Measurements from ENCODE around the gene FAM24A. TPM values are rescaled to one million over a fixed set of nuclear protein-coding genes. Genes with fewer than 3 reads are reported as not detected.

The FAM24A gene
- total and polyA plus RNA-seq, 2 donors (not counting 1 experiment from before 2014, with no cell fraction given) = not detected

DNA sequence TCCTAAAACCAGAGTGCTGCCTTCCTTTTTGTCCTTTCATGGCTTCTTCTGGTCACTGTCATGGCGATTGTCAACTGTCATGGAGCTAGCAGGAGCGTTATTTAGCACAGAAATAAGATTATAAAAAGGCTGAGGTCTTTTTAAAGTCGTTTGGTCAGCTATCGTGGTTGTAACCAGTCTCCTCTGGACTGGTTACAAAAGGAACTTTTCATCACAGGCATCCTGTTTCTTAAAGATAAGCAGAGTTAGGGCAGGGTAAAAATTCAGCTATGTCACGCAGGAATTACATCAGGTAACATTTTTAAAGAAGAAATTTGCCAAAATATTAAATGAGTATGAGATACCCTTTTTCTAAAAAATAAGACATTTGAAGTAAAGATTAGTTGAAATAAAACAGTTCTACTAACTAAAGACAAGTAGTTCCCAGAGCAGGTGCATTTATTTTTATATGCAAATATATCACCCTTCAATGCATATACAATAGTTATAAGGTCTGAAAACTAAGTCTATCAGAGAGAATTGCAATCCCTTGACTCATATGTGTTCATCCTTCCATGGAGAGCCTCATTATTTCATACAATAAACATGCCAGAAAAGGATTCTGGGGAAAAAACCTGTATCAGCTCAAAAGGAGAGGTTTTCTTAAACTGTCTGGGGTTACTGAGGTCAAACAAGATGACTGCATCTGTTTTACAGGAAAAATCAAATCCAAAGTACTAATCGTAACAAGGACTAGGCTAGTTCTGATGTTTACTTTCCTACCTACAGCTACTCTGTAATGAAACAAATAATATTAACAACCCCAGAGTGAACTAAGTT is 20.9 kb downstream of the FAM24A start:
- H2AFZ ChIP-seq (ENCODE audit: insufficient read depth, low read depth, low read length, poor library complexity, severe bottlenecking) = no peak overlapping the region
- no peak overlapping the region for H3K4me3 ChIP-seq (ENCODE audit: control extremely low read depth in 1 of 5, extremely low read depth in 1 of 5, insufficient read depth in 1 of 5, low read depth in 2 of 5, low read length in 4 of 5)
- intact Hi-C loops (cut with micrococcal nuclease) = no loop called here
- no peaks in the 10 kb centered on the region for H3K27me3 Mint-ChIP-seq
- no peaks in the 10 kb centered on the region for H3K4me1 Mint-ChIP-seq
- peaks cover 0 to 2% of the 10 kb centered on the region in 2 experiments for H3K36me3 ChIP-seq (replicated peaks in 1 of 2; ENCODE audit: control extremely low read depth in 1 of 2, control insufficient read depth in 1 of 2, extremely low read depth in 1 of 2, insufficient read depth in 2 of 2, low read length in 1 of 2)
- no peak overlapping the region for H3K4me2 ChIP-seq (replicated peaks; ENCODE audit: low read depth, low read length, poor library complexity, severe bottlenecking)
- TF ChIP-seq EZH2 (IDR thresholded peaks at IDR 0.05; ENCODE audit: borderline replicate concordance, insufficient read depth, low read depth, low read length, poor library complexity, severe bottlenecking) = no peak
- TF ChIP-seq, protein P1, sequence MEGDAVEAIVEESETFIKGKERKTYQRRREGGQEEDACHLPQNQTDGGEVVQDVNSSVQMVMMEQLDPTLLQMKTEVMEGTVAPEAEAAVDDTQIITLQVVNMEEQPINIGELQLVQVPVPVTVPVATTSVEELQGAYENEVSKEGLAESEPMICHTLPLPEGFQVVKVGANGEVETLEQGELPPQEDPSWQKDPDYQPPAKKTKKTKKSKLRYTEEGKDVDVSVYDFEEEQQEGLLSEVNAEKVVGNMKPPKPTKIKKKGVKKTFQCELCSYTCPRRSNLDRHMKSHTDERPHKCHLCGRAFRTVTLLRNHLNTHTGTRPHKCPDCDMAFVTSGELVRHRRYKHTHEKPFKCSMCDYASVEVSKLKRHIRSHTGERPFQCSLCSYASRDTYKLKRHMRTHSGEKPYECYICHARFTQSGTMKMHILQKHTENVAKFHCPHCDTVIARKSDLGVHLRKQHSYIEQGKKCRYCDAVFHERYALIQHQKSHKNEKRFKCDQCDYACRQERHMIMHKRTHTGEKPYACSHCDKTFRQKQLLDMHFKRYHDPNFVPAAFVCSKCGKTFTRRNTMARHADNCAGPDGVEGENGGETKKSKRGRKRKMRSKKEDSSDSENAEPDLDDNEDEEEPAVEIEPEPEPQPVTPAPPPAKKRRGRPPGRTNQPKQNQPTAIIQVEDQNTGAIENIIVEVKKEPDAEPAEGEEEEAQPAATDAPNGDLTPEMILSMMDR (IDR thresholded peaks at IDR 0.05) = no peak
- ChIA-PET POLR2A (no interaction called here), CTCF (no interaction called here)
- H3K27ac Mint-ChIP-seq = no peak overlapping the region
- 80% methylated on average over 2 of the region's 6 CpGs for WGBS (ENCODE audit: insufficient coverage)
- H3K27me3 ChIP-seq (replicated peaks in 1 of 4; ENCODE audit: control extremely low read depth in 1 of 4, control insufficient read depth in 3 of 4, insufficient read depth in 4 of 4, low read length in 3 of 4) = no peaks in the 10 kb centered on the region
- no peaks in the 10 kb centered on the region for H3K4me1 ChIP-seq (ENCODE audit: control insufficient read depth in 2 of 2, insufficient read depth in 2 of 2, low read length in 2 of 2)
- no peak for ATAC-seq (ENCODE audit: low read depth)
- H3K4me3 Mint-ChIP-seq = no peak overlapping the region
- no peaks in the 10 kb centered on the region for H3K9me3 Mint-ChIP-seq (ENCODE audit: insufficient read depth)
- no peaks in the 10 kb centered on the region for H3K79me2 ChIP-seq (ENCODE audit: control insufficient read depth, insufficient read depth, low read length)
- DNase-seq = no peak
- no peaks in the 10 kb centered on the region for H4K20me1 ChIP-seq (ENCODE audit: control insufficient read depth, insufficient read depth, low read length, poor library complexity, severe bottlenecking)
- no peak overlapping the region for H3K9ac ChIP-seq (ENCODE audit: low read length)
- H3K9me3 ChIP-seq (ENCODE audit: control extremely low read depth in 1 of 3, control insufficient read depth in 2 of 3, insufficient read depth in 1 of 3, low read length in 2 of 3) = no peaks in the 10 kb centered on the region
- no peak overlapping the region for H3K27ac ChIP-seq (ENCODE audit: low read length in 2 of 2)

DNA sequence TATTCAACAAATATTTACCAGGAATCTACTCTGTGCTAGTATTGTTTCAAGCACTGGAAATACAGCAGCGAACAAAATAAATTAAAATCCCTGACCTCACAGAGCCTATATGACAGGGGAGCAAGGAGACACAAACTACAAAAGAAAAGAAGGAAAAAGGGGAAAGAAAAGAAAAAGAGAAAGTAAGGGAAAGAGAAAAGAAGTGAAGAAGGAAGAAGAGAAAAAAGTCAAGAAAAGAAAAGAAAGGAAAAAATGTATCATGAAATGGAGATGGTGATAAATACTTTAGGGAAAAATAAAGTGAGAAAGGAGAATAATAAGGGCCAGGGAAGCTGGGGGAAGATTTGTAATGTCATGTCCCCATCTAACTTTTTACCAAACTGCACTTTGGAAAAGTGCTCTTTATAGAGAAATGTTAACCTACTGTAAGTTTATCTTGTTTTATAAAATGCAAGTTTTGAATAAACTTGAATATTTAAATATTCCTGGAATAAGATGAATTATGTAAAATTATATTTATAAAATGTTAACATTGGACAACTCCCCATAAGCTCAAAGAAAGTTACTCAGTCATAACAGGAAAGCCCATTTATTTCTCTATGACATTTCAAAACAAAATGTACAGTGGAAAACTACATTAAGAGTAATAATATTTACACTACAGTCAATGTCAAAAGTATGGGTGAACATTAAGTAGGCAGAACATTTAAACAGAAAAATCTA is 28.9 kb downstream of the FAM24A start:
- no peak overlapping the region for H3K4me2 ChIP-seq (replicated peaks; ENCODE audit: low read depth, low read length, poor library complexity, severe bottlenecking)
- WGBS (ENCODE audit: insufficient coverage) = no CpG with 5 or more reads among the region's 1 CpG

More for the DNA sequence above, 28.9 kb downstream of the FAM24A start:
- no peaks in the 10 kb centered on the region for H3K4me1 ChIP-seq (ENCODE audit: control insufficient read depth in 2 of 2, insufficient read depth in 2 of 2, low read length in 2 of 2)
- no peak overlapping the region for H3K27ac ChIP-seq (ENCODE audit: low read length in 2 of 2)
- intact Hi-C loops (cut with micrococcal nuclease) = no loop called here
- H2AFZ ChIP-seq (ENCODE audit: insufficient read depth, low read depth, low read length, poor library complexity, severe bottlenecking) = no peak overlapping the region
- Mint-ChIP-seq H3K27me3 (no peaks in the 10 kb centered on the region), H3K27ac (no peak overlapping the region), H3K4me3 (no peak overlapping the region), H3K4me1 (no peaks in the 10 kb centered on the region), H3K9me3 (ENCODE audit: insufficient read depth) (no peaks in the 10 kb centered on the region)
- DNase-seq = no peak
- no peak for ATAC-seq (ENCODE audit: low read depth)
- CTCF ChIA-PET = no interaction called here
- H4K20me1 ChIP-seq (ENCODE audit: control insufficient read depth, insufficient read depth, low read length, poor library complexity, severe bottlenecking) = no peaks in the 10 kb centered on the region
- no peaks in the 10 kb centered on the region for H3K27me3 ChIP-seq (replicated peaks in 1 of 4; ENCODE audit: control extremely low read depth in 1 of 4, control insufficient read depth in 3 of 4, insufficient read depth in 4 of 4, low read length in 3 of 4)
- no peak overlapping the region for H3K9ac ChIP-seq (ENCODE audit: low read length)
- no peak overlapping the region for H3K4me3 ChIP-seq (ENCODE audit: control extremely low read depth in 1 of 5, extremely low read depth in 1 of 5, insufficient read depth in 1 of 5, low read depth in 2 of 5, low read length in 4 of 5)
- H3K9me3 ChIP-seq (ENCODE audit: control extremely low read depth in 1 of 3, control insufficient read depth in 2 of 3, insufficient read depth in 1 of 3, low read length in 2 of 3) = no peaks in the 10 kb centered on the region
- no peak for TF ChIP-seq EZH2 (IDR thresholded peaks at IDR 0.05; ENCODE audit: borderline replicate concordance, insufficient read depth, low read depth, low read length, poor library complexity, severe bottlenecking)
- TF ChIP-seq, protein P1 (IDR thresholded peaks at IDR 0.05) = peak; percentile 30
- POLR2A ChIA-PET = no interaction called here
- peaks cover 11 to 14% of the 10 kb centered on the region in 2 experiments for H3K36me3 ChIP-seq (replicated peaks in 1 of 2; ENCODE audit: control extremely low read depth in 1 of 2, control insufficient read depth in 1 of 2, extremely low read depth in 1 of 2, insufficient read depth in 2 of 2, low read length in 1 of 2)
- H3K79me2 ChIP-seq (ENCODE audit: control insufficient read depth, insufficient read depth, low read length) = no peaks in the 10 kb centered on the region

Measured in B cell (primary cell).